HG02642 (cell line): ENCODE data around the gene UNC13C.
"Not testable (repeated sequence)": the region's sequence is repeated elsewhere in the genome, so short reads cannot be mapped to it uniquely, and the experiment has no call there.

ENCODE experiments used
- ATAC-seq: cut with Tn5 transposase; IDR thresholded peaks from one replicate; pipeline ENCODE4 v1.9.1; 2021; ENCODE audit warnings: mild to moderate bottlenecking; ENCODE audit not compliant: unreplicated experiment, poor library complexity

UNC13C gene

DNA sequence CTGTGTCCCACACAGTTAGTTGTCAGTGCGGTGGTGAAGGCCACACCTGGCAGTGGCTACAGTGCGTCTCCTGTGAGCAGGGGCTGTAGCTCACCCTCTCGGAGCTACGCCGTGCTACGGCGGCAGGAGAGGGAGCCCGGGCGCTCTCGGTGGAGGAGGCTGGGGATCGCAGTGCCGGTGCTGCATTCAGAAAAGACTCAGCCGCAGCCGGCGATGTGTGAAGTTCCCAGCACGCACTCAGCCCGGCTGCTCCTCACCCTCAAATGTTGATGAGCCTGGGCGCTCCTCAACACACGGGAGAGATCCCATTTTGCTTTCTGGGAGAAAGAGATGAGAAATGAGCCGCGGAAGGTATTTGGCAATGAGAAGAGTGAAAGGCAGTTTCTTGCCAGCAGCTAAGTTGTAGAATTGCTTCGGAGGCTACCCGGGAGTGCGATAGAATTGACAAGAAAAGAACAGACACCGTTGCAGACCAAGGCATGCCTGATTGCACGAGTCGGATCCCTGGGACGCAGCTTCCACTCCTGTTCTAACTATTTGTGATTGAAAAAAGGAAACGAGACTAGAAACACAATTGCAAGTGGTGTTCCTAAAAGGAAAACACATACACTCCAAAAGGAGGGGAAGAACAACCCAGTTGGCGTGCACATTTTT lies at the start of gene UNC13C:
UNC13C (plus strand) TSS at position 189 of the 654 bp plus-strand sequence. CDS start 34,463 bp downstream, outside the sequence.
- ATAC-seq = no peak

DNA sequence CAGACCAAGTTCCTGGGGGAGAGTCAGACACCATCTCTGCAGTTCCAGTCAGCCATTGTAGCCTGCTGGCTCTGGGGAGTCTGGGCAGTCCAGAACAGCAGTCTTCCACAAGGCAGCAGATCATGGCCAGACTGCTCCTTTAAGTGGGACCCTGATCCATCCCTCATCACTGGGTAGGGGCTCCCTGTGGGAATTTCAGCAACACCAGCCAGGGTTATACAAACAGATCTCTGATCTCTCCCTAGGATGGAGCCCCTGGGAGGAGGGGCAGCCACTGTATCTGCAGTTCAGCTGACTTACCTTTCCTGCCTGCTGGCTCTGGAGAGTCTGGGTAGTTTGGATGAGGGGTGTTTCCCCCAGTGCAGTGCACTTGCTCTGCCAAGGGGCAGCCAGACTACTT lies 42.1 kb upstream of the UNC13C start:
- ATAC-seq = no peak

DNA sequence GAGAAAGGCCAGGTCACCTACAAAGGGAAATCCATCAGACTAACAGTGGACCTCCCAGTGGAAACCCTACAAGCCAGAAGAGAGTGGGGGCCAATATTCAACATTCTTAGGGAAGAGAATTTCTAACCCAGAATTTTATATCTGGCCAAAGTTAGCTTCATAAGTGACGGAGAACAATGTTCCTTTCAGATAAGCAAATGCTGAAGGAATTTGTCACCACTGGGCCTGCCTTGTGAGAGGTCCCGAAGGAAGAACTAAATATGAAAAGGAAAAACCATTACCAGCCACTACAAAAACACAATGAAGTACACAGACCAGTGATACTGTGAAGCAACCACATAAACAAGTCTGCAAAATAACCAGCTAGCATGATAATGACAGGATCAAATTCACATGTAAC lies 40.6 kb upstream of the UNC13C start:
- not testable (repeated sequence) for ATAC-seq

DNA sequence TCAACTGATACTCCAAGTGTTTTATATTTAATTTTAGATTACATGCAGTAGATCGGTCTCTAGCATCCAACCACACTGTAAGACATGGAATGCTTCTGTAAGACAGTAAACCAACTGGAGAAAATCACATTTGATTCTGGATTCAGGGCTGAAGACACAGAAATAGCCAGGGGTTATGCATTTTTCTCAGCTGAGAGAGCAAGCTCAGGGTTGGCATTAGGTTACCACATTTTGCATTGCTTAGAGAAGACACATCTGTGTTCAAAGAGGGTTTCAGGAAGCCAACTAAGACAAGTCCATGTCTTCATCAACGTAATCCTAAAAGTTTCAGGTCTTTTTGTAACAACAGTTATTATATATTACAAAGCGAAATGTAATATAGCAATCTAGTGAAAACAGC lies 27.7 kb upstream of the UNC13C start:
- no peak for ATAC-seq

DNA sequence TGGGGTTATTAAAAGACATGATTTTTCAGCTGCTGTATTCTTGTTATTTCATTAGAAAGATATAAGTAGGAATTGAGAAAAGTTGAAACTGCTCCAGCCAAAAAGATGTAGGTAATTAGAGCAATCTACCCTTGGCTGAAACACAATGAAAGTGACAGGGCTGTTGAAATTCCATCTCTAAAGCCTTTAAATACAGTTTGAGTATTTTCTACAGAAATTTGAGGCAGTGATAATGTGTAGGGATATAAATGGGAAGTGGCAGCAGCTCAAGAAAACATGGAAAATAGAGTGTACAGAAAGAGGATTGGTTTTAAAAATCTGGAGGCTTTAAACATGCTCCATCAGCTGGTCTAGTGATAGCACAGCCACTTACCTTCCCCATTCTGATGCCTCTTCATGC lies 22.8 kb upstream of the UNC13C start:
- no peak for ATAC-seq

DNA sequence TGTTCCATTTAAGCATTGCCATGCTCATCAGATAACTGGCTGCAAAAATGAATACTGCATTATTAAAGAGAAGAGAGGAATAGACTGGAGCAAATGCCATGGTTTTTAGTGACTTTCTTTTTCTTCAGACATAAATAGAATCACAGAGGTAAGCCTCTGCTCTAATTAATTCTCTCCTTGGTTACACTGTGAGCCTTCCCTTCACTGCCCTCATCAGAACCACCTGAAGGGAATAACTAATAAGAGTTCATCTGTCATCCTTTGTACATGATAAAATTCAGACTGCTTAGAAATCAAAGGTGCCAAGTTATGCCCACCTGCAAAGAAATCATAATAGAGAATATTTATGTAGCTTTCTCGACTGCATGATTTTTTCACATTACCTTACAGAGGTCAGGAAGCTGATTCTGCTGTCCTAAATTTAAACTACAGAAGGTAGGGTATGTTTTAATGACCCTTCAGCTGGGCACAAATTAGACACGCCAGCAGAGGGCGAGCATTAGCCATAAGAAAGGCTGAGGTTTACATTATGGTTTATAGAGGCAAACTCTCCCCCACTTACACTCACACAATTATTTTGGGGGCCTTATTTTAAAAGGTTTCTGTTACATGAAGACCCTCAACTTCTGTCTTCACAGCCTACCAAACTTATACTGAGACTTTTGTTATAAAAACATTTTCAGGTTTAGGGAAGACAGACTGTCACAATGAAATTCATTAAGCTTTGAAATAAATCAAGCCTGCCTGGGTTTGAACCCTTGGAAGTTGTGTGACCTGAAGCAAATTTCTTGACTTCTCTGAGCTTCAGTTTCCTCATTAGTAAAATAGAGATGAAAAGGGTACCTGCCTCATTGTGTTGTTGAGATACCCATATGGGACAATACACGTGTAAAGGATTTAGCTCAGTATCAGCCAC lies 15.3 kb upstream of the UNC13C start:
- no peak for ATAC-seq

DNA sequence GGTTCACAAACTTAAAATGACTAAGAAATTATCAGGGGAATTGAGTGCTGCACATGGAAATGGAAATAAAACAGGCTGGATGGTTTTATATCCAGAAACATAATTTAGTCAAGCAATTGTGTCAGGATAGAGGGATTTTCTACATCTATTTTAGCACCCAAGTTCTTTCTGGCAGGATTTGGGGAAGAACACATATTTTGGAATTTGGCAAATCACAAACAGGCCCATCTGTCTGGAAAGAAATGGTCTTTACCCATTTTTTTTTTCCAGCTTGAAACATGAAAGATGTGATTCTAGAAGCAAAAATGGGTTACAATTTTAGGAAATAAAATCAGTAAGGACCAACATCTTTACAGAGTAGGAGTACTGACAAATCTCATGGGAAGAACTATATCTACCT lies 14.4 kb upstream of the UNC13C start:
- no peak for ATAC-seq

DNA sequence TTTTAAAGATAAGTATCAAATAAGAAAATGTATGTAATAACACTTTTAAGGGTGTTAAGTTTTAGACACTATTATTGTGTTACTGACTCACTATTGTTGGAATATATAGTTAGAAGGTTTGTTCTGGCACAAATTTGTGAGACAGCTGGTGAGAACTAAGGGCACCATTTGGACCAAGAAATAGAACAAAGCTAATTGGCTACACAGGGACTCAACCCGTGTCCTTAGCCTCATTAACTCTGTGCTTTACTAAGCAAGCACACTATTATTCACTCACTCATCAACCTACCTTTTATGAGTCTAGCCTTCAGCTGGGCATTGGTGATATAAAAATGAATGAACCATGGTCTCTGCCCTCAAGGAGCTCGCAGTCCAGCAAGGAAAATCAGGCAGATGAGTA lies 4.1 kb upstream of the UNC13C start:
- ATAC-seq = no peak

DNA sequence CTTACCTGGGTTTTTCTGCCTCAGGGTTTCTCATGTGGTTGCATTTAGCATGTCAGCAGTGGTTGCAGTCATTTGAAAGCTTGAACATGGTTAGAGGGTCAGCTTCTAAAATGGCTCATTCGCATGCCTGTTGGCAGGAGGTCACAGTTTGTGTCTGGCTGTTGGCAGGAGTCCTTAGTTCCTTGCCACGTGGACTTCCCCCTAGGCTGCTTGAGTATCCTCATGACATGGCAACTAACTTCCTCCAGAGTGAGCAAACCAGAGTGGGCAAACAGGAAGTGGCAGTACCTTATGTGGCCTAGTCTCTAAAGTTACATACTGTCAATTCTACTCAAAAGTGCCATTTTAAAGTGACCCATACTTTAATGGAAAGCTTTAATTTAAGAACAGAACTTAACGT lies 3.4 kb upstream of the UNC13C start:
- ATAC-seq = no peak

DNA sequence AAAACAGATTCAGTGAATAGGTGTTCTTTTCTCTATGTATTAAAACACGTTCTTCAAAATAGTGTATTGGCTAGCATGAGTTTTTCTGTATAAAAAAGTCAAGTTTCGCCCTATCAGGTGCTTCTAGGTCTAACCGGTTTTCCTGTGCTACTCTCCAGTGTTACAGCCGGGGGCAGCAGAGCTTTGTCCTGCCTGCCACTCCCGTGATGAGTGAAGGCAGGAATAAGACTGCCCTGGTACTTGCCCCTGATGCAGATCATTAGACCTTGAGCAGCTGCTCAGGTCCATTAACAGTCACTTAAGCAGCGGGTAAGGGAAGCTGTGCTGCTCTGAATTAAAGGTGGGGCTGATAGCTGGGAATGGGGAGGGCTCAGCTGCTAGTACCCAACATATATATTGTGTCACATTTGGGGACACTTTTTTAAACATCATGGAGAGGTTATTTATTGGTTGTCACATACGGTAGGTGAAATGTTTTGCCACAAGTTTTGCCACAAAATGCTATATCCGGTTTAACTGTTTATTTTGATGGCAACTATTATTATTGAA lies 1.3 kb upstream of the UNC13C start:
- no peak for ATAC-seq

DNA sequence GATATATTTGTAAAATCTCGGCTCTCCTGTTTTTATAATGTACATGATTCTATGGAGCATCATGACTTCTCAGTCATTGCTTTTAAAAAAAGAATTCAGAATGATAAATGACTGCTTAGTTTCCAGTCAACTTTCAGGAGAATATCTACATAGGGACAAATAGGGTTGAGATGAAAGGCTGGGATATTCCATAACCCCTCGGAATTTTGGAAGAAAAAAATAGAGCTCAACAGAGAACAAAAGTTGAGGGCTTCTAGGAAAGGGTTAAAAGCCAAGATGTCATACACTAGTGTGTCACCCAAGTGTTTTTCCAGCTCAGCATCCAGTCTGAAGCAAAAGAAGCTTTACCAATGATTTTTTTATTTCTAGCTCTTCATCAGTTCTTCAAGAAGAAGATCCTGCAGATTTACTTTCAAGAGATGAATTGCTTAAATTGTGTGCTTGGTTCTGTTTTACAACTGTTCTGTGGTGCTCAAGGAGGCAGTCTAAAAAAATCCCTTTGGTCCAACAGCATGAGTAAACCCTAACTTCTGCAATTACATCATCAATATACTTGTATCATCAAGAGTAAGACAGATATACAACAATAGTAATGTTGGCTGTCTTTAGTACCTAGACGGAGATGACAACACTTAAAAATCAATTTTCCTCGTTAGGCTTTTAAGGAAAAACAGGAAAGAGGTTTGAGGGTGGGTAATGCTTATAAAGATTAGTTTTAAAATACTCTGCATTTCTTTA lies 979 bp downstream of the UNC13C start:
- no peak for ATAC-seq

DNA sequence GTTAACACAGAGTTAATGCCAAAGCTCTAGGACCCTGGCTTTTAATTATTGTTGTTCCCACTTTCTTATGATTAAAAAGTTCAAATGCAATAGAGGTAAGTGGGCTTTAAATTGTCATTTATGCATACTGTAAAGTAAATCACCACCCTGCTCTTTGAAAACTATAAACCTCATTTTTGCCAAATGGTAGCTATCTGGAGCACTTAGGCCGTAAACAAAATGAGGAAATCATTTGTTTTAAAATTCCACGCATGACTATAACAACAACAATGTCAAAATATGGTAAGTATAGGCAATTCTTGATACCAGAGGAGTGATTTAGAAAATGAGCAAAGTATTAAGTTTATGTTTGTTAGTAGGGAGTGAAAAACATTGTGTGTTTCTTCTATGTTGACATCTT lies 1.8 kb downstream of the UNC13C start:
- no peak for ATAC-seq

DNA sequence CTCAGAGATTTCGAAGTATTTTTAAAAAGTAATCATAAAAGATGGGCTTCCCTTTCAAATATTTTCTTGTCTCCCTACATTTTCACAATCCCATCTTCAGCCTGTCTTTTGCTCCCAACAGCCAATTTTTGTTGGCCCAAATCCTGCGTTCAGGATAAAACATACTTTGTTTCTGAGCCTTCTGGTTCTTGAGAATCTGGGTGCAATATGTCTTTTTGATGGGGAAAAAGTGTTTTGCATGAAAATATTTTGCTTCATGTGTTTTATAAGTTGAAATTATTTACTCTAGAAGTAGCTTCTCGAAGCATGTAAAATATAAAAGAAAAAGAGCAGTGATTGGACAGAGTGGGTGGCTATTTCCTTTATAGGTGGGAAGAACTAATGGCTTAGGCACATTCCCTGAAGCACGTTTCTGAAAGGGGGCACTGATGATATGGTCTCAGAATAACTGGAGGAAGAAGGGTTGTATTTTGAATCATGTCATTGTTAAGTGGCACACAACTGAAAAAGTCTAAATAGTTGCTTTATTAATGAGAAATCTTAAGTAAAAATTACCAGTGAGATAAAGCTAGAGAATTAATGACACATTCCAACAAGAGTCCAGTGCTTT lies 3.9 kb downstream of the UNC13C start:
- no peak for ATAC-seq

DNA sequence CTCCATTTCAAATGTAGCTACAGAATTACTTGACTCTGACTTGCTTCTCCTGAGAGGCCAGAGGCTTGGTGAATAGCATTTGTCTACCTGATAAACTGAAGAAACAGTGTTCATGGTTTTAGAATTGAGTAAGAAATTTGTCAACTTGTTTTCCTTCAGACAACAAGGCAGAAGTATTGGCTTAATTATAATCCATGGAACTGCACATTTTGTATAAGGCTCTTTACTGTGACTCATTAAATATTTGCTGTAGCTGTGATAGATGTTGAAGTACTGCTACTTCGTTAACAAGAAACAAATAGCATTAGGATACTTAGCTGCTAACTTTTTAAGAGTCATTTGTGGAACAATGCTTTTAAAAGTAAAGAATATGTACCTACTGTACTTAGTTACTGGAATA lies 4.6 kb downstream of the UNC13C start:
- no peak for ATAC-seq

DNA sequence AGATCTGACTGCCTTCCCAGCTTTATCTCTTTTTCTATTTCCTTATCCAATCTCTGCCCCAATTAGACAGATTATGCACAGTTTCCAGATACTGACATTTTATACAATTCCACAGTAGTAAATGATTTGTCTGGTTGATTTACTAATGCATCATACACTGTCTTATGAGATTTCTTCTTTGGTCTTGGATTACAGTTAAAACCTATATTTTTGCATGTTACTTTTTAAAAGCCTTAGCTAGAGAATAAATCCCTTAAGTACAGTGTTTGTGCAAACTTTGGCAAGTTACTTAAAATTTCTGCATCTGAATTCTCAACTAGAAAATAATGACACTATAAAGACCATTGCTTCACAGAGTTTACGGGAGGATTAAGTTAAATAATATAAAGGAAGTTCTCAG lies 6.0 kb downstream of the UNC13C start:
- no peak for ATAC-seq

DNA sequence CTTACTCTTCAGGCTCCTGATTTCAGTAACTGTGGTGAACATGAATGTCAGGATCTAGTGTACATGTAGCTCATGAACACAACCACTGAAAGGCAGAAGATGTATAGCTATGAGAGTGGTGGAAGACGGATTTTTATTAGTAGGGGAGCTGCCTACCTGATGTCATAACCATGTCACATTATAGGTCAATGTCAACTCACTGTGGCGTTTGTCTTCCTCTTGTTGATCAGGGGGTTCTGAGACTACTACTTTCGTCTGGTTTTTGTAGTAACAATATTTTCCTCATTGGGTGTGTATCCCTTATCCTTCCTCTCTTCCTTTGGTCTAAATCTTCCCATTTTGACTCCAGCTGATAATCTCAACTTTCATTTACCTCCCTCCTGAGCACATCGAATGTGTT lies 7.3 kb downstream of the UNC13C start:
- no peak for ATAC-seq

DNA sequence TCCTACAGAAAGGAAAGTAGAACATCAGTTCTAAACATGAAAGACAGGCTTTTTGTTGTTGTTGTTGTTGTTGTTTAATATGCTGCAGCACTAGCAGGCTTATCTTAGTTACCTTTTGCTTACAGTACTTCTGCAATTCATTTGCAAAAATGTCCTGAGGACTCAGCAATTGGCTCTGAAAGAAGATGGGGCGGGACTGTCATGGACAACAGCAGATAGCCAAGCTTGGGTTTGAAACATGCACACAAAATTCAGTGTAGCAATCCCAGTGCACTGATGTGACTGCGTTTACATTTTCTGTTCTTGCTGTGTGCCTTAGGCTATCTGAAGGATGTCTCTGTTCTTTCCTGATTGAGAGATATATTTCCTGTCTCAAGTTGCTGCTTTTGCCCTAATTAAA lies 9.2 kb downstream of the UNC13C start:
- no peak for ATAC-seq

DNA sequence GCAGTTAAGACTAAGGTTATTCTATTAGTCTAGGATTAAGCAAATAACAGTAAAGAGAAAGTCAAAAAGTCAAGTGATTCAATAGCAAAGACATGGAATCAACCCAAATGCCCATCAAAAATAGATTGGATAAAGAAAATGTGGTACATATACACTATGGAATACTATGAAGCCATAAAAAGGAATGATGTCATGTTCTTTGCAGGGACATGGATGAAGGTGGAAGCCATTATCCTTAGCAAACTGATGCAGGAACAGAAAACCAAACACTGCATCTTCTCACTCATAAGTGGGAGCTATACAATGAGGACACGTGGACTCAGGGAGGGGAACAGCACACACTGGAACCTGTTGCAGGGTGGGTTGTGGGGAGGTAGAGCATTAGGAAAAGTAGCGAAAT lies 29.0 kb downstream of the UNC13C start:
- no peak for ATAC-seq

DNA sequence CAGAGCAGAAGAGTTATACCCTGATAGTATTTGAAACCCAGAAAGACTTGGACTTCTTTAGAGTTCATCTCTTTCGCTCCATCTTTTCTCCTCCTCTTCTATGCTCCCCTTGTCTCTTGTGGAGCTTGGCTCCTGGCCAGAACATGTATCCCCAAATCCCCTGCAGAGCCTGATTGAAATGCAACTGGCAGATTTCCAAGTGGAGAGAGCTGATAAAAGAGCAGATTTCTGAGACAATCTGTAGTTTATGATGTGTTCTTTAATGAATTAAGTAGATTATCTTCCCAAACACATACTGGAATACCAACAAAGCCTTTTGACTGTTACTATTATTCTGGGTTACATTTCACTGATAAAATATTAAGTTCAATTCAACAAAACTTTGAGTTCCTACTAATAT lies 33.4 kb downstream of the UNC13C start:
- no peak for ATAC-seq

DNA sequence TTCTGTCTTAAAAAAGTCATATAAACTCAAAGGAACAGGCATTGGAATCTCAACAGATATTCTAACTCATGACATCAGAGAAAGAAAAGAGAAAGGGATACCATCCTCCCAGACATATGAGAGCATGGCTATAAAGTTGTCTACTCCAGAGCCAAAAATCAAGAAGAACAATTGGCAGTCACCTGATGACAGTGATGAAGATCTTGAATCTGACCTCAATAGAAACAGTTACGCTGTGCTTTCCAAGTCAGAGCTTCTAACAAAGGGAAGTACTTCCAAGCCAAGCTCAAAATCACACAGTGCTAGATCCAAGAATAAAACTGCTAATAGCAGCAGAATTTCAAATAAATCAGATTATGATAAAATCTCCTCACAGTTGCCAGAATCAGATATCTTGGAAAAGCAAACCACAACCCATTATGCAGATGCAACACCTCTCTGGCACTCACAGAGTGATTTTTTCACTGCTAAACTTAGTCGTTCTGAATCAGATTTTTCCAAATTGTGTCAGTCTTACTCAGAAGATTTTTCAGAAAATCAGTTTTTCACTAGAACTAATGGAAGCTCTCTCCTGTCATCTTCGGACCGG lies 35.9 kb downstream of the UNC13C start:
- no peak for ATAC-seq
